Measurements from ENCODE around the gene KIF5C.
"Not testable (repeated sequence)": the region's sequence is repeated elsewhere in the genome, so short reads cannot be mapped to it uniquely, and the experiment has no call there.

KIF5C gene

DNA sequence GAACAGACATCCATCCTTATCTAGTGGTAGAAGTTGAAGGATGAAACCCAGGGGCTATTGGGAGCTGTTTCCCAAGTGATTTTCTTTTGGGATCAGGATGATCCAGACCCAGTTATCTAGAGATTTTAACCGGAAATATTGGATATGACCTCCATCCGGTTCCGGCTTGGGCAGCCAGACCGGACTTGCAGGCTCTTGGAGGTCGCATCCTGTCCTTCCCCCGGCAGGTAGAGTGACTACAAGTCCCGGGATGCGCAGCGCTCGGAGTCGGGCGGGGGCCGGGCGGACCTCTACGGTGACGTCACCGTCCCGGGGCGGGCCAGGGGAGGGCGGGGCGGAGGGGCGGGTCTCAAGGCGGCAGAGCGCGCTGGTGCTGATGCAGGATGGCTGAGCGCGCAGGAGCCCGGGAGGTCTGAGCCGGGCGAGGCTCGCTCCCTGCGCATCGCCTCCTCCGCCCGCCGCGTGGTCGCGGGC, at the start of gene KIF5C:
KIF5C (plus strand) TSS at position 360 of the 474 bp plus-strand sequence. CDS start 391 bp downstream, outside the sequence.
- DNase-seq = peak; percentile 93 to 96

DNA sequence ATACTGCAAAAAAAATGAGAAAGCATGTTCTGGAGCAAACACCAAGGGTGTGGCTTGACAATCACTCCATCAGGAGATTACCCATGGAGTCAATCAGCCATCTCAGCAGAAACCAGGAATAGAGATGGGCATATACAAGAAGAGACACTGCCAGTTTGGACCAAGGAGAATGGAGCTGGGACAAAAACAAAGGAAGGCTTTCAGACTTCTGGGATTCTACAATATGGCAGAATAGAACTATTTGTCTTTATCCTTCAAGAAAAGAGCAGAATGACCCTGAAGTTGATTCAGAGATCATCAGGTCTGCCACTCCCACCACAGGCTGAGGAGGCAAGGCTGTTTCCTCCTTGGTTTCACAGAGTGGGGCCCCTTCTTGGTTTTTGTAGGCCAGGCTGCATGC, 48.2 kb upstream of the KIF5C start:
- no peak for DNase-seq

DNA sequence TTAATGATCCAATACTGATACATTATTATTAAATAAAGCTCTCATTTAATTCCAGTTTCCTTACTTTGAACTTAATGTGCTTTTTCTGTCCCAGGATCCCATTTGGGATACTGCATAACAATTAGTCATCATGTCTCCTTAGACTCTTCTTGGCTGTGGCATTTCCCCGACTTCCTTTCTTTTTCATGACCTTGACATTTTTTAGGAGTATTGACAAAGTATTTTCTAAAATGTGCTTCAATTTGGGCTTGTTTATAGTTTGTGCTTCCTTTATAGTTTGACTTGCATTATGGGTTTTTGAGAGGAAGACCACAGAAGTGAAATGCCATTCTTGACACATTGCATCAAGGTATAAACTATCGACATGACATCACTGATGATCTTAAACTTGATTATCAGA, 46.1 kb upstream of the KIF5C start:
- no peak for DNase-seq

DNA sequence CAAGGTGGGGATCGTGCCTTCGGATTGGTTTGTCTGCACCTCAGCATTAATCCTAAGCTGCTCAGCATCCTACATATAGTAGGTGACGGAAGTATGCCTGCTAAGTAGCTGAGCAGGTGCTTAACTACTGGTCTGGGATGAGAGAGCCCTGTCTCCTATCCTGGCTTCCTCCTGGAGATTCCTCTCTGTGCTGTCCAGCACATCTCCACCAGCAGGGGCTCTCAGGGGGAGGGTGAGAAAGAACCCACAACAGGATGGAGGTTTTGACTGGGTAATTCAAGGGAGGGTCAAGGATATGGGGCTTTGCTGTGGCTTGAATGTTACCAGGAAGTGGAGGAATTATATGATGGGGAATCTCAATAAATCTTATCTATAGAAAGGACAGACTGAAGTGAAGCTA, 45.4 kb upstream of the KIF5C start:
- no peak for DNase-seq

DNA sequence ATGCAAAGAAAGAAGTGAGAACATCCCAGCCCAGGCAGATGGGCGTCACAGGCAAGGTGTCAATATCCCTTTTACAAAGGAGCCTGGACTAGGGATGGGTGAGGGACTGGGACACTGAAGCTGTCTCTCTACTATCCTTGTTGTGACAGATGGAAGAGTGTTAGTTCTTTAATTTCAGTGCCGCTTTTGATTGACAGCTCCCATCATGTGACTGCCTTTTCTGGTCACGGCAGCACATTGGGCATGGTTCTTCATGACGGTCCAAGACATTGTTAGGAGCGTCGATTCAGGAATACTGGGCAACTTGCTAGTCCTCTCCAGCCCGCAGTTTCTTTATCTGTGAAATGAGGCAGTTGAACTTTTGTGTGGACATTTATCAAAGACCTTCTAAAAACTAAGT, 42.4 kb upstream of the KIF5C start:
- DNase-seq = no peak

DNA sequence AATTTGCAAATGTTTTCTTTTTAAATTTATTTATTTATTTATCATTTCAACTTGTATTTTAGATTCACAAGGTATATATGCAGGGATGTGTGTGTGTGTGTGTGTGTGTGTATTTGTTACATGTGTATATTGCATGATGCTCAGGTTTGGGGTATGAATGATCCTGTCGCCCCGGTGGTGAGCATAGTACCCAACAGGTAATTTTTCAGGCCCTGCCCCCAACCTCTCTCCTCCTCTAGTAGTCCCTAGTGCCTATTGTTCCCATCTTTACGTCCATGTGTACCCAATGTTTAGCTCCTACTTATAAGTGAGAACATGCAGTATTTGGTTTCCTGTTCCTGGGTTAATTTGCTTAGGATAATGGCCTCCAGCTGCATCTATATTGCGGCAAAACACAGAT, 33.0 kb upstream of the KIF5C start:
- peak in 1 of 2 experiments; percentile 48 for DNase-seq

DNA sequence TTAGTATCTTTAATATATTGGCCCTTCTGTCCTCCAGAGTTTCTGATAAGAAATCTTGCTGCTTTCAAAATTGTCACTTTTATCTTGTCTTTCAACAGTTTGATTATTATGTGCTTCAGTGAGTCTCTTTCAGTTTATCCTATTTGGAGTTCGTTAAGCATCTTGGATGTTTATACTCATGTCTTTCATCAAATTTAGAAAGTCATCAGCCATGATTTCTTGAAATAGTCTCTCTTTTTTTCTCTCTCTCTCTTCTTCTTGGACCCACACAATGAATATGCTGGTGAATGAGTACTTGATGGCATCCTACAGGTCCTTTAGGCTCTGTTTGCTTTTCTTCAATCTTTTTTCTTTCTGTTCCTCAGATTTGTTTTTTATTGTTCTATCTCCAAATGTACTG, 26.9 kb upstream of the KIF5C start:
- no peak for DNase-seq

DNA sequence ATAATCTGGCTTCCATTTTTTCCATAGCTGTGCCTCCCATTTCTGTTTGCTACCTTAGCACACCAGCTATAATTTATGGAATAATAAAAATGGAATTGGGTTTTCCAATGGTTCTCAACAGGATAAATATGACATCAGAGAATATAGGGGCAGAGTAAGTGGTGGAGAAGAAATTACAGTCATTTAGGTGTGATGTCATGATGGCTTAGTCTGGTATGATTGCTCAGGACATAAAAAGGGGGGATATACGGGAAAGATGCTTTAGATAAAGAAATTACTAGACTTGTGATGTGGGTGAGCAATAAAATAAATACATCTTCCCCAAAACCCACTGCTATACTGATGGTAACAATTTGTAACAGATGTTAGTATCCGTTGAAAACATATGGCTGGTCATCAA, 21.6 kb upstream of the KIF5C start:
- no peak for DNase-seq

DNA sequence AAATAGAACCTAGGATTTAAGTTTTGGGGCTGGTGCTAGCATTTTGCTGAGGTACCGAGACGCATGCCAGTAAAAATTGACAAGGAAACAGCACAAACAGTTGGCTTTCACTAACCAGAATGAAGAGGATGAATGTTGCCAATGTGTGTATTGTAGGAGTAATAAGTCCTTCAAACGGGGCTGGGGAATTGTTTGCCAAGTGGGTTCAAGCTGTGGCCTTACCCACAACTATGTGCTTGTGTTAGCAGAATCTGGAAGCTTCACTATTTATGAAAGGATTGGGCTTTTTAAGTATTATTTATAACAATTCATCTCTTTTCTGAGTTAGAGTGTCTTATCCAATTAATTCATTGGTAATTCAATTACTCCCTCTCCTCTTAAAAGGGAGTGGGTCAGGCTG, 15.0 kb upstream of the KIF5C start:
- no peak for DNase-seq

DNA sequence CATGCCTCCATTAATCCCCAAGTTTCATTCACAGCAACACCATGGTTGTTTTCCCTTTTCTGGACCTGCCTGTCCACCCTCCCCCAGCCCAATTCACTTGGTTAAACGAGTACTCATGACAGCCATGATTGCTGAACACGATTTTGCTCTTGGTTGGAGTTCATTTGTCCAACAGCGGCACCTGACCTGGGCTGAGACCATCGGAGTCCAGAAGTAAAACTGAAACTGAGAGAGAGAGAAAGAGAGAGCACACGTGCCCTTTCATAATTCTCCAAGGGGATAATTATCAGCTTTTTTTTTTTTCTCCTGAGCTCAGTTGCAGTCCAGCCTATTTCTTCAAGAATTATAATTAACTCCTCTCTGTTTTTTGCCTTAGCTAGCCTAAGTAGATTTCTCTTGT, 13.7 kb upstream of the KIF5C start:
- no peak for DNase-seq

DNA sequence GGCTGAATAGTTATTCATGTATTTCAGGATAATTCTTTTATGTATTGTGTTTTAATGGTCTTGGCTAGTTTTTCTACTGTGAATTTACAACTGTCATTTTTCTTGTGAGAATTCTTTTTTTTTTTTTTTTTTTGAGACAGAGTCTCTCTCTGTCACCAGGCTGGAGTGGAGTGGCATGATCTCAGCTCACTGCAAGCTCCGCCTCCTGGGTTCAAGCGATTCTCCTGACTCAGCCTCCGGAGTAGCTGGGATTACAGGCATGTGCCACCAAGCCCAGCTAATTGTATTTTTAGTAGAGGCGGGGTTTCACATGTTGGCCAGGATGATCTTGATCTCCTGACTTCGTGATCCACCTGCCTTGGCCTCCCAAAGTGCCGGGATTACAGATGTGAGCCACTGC, 12.5 kb upstream of the KIF5C start:
- not testable (repeated sequence) for DNase-seq

DNA sequence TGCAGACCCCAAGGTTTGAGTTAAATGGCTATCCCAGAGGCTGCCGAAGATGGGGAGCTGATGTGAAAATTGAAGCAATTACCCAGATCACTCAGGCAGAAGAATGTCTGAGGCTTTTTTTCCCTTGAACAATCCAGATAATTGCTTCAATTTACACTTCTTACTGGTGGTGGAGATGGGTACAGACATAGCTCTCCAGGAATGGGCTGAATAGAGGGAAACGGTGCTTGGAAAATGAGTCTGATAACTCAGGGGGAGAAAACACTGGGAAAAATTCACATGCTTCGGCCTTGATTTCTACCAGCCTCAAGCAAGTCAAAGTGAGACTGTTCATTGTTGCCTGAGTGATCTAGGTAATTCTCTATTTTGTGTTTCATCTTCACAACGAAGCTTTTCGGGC, 9.5 kb upstream of the KIF5C start:
- DNase-seq = no peak

DNA sequence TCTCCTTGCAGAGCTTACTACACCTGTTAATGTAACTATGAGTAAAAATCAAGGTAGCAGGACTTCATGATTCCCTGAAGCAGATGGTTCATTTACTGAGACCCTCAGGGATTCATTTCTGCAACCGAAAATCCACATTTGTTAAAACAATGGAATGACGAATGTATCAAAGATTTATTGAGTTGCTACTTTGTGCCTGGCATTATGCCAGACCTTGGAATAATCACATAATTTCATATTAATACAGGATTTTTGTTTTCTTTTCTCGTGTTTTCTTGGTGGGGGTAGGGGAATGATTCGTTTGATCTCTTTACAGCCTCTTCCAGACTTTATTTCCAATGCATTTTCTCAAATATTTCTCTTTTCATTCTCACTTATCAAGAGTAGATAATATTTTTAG, 8.9 kb upstream of the KIF5C start:
- no peak for DNase-seq

DNA sequence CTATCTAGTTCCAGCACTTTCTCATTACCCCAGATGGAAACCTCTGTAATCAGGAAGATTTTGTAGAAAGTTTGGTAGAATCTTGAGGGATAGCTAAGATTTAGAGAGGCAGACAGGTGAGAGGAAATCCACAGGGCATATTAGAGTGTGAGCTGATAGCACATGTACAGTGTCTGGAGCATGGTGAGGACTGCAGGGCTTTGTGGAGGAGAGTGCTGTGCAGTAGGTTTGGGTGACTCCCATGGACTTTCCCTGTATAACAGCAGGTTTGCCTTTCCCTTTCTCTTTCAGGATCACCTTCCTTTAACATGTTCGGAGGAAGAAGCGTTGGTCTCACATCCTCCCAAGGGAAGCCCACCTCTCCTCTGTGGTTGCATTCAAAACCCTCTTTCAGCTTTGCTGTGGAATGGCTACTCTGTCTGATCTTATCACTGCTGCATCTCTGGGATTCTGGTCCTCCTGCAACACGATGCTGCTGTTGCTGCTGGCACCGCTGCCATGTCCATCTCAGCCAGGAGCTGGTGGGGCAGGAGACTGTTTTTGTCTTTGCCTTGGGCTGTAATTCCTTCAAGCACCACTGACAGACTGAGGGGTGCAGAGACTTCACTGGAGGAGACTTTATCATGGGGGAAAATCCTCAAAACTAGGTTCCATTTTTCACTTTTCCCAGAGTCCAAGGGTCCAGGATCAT, 7.8 kb upstream of the KIF5C start:
- no peak for DNase-seq

DNA sequence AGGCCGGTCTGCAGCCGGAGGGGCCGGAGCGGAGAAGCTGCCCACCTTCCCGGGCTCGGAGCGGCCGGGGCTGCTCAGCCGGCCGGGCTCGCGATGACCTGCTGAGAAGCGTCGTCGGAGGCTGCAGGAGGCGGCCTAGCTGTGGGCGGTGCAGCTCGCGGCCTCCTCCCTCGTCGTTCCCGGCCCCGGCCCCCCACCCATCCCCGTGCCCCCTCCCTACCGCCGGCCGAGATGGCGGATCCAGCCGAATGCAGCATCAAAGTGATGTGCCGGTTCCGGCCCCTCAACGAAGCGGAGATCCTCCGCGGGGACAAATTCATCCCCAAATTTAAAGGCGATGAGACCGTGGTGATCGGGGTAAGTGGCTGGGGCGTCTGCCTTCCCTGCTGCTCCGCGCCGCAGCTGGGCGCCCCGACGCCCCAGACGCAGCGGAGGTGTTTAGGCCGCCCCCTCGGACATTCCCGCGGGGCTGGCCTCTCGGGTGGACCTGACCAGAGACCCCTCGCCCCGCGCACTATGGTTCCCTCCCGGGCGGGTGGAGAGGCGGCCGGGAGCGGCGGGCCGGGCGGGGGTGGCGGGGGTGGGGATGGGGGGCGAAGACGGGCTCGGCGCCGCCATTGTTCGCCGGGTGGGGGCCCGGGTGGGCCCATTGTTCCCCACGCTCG, 492 bp downstream of the KIF5C start:
- peak; percentile 59 to 70 for DNase-seq

DNA sequence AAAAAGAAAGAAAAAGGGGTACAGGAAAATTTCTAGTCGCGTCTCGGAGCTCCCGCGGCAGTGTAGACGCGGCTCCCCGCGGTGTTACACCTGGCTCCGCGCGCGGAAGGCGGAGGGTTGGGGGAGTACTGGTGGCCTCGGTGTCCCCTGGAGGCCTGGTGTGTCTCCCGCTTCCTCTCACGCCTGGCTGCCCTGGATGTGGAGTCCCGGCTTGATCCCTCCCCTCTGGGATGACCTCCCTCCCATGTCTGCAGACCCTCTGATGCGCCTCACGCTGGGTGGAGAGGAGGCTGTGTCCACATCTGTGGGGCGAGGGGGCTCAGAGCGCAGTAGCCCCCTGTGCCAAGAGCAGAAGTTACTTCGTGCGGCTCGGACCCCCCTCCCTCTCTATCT, 1.2 kb downstream of the KIF5C start:
- peak; percentile 42 to 62 for DNase-seq

DNA sequence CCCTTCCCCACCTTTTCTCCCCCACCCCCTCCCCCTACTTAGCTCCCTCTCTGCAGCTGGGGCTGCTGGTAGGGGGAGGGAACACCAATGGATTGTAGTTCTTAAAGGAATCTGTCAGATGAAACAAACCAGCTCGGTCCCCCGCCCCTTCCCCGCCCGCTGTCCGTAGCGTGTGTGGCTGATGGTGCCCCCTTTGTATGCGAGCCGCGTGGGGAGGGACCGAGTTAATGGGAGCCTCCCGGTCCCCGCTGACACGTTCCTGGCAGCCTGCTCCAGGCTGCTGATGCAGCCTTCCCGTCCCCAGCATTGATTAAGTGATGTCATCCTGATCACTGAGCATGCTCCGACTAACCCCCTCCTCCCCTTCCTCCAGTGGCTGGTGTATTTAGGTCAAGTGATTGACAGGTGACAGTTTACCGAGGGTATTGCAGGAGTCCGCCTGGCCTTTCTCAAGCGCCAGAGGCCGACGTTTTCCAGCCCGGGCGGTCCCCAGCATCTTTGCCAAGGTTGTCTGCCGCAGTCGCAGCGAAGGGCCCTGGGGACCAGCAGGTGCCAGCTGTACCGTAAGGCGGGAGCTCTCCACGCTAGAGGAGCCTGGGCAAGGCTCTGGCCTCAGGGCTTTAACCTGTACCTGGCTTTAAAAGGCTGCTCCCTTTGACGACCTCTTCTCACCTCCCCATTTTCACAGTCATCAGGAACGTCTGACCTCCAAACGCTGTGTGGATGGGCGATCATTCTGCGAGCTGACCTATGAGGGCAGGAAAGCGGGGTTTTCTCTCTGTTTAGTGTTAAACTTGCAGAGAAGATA, 1.8 kb downstream of the KIF5C start:
- peak; percentile 82 to 93 for DNase-seq

DNA sequence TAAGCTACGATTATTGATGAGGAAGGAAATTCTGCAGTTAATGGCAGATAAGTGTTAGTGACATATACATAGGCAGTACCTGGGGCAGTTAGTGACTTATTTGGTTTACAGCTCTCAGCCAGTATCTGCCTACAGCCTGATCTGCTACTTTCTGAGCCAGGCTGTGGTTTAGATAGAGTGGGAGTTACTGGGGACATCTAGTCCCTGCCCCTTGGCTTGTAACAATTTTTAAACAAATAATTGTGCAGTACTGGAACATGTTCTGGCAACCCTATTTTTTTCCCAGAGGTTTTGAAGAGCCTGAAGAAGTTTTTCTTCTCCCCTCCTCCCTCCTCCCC, 2.3 kb downstream of the KIF5C start:
- DNase-seq = no peak

DNA sequence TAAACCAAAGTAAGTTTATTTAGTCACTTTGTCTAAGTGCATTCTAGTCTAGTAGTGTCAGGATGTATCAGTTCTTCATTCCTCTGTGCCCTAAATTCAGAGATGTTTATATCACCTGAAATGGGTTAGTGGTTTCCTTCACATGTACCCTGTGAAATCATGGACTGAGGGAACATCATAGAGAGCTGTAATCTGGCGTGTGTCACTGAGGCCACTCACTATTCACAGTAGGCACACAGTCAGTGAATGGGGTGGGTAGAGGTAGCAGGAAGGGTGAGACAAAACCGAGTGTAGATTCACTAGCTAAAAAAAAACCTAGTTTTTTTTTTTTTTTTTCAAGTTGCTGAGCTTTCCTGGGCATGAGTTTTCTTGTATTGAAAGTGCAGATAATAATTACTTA, 5.6 kb downstream of the KIF5C start:
- DNase-seq = no peak

DNA sequence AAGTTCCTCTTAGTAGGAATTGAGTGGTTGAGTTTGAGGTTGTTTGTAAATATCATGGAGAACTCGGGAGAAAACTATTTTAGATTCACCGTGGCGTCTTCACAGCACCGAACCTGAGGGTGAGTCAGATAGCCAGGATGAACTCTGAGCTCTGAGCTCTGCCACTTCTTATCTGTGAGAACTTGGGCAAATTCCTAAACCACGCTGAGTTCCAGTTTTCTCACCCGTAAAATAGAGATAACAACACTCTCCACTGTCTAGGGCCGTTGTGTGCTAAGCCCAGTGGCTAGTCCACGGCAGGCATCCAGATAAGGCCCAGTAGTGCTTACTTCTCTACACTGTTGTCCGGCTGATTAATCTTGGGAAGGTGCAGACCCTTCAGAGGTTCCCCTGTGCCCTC, 7.0 kb downstream of the KIF5C start:
- DNase-seq = no peak

DNA sequence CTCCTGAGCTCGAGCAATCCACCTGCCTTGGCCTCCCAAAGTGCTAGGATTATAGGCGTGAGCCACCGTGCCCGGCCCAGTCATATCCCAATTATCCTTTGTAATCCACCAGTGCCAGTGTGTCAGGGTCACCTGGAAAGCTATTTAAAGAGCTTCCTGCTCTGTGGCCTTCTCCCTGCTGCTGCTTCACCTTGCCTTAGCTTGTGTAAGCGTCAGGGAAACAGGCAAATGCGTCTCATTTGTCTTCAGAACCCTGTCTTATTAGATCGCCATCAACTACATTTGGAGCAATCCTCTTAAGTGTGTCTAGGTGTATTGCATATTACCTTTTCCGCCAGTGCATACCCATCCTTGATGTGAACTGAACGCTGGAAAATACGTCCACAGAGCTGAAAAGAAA, 10.2 kb downstream of the KIF5C start:
- DNase-seq = no peak

DNA sequence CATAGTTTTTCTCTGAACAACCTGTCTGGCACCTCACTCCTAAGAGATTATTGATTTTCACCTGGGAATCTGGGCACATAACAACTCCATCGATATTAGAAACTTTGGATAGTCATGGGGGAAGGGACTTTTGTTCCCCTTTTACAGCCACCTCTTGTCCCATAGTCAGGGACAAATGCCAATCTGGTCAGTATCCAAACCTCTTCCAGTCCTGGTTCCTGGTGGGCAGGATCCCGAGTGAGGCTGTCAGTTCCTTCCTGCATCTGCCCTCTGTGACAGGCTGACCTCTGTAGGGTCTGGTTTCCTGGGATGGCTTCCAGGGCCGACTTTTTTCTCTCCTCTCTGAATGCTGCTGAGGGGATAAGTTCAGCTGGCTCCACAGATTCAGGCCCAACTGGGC, 11.0 kb downstream of the KIF5C start:
- DNase-seq = no peak

DNA sequence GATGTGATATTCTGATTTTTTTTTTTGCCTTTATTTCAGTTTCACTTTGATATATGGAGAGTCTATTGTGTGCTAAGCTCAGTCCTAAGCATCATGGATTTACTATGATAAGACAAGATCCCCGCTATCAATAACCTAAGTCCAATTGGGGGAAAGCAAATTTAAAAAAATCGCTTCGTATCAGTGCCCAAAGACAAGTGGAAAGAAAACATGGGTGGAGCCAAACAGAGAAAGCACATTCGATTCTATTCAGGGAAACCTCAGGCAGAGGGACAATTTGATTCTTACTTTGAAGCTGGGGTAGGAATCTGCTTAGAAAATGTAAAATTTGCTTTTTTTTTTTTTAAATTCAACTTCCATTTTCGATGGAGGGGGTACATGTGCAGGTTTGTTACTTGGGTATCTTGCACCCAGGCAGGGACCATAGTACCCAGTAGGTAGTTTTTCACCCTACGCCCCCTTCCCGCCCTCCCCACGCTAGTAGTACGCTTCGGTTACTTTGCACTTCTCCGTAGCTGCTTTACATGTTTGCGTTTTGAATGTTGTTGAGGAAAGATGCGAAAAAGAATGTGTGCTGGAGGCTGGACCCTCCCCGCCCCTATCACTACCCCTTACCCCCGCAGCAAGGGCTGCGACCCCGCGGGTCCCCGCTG, 12.4 kb downstream of the KIF5C start:
- peak; percentile 26 to 51 for DNase-seq
